Suppressor macrophage (primary cell): Measurements from ENCODE around the gene UBE4B.

Source experiments
- DNase-seq, 4 experiments: peaks; one replicate each; pipeline ENCODE4 v3.0.0-alpha.2; 2020 to 2022

The UBE4B gene

DNA sequence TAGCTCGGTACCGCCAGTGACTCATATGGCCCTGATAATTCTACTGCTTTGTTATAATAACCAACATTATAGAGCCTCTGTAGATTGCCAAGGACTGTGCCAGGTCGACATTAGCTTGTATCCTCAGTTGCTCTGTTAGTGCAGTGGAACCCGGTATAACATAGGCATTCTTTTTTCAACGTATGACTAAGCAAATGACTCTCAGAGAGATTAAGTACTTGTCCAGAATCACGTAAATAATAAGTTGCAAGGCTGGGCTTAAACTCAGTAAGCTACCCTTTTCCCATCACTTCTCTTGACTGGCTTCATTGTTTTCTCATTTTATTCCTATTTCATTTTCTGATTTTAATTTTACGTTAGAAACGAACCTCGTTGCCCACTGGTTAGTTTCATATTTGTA, 85.1 kb downstream of the UBE4B start:
- DNase-seq, result no peak

- DNase-seq, result no peak
Observed at GRCh38 chr1:10121688-10122087, 88.9 kb downstream of the UBE4B start.

- no peak for DNase-seq
Observed at GRCh38 chr1:10122926-10123325, 90.2 kb downstream of the UBE4B start.

DNA sequence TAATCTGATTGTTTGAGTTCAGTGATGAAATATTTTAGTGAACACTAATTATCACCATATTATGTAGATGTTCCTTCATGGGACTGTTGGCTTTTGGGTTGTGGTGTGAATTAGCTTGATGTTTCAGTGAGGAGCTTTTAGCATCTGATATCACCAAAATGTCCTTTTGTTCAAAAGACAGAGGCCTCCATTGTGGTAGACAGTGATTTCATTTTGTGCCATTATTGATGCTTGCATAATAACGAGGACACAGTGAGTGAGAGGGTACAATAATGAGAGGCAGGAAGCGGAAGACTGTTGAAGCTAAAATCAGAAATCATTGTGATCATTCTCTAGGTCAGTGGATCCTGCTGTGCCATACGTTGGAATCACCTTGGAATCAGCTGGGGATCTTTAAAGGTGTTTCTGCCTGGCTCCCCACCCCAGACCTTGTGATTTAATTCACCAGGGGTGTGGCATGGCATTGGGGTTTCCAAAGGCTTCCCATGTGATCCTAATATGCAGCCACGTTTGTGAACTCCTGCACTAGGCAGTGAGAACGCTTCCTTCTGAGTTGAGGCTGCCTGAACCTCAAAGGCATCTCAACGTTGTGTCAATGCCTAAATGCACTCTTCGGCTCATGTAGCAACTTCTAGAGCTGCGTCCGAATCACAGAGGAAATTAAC, 95.5 kb downstream of the UBE4B start:
- DNase-seq, result no peak

DNA sequence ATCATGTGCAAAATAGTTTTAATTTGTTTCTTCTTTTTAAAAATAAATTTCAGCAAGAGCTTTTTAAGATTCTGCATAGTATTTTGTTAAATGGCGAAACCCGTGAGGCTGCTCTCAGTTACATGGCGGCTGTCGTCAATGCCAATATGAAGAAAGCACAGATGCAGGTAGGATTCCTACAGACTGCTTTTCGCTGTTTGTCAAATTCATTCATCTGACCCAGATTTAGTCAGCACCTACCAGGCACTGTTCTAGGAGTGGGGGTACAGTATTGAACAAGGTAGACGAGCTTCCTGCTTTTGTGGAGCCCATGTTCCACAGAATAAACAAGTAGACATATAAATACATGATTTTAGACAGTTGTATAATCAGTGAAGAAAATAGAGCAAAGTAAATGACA, 99.6 kb downstream of the UBE4B start:
- no peak for DNase-seq

- DNase-seq, result no peak
Observed at GRCh38 chr1:10132852-10133251, 100.1 kb downstream of the UBE4B start.

- DNase-seq, result no peak
Observed at GRCh38 chr1:10140981-10141380, 108.2 kb downstream of the UBE4B start.

- no peak for DNase-seq
Observed at GRCh38 chr1:10143961-10144485, 111.3 kb downstream of the UBE4B start.

DNA sequence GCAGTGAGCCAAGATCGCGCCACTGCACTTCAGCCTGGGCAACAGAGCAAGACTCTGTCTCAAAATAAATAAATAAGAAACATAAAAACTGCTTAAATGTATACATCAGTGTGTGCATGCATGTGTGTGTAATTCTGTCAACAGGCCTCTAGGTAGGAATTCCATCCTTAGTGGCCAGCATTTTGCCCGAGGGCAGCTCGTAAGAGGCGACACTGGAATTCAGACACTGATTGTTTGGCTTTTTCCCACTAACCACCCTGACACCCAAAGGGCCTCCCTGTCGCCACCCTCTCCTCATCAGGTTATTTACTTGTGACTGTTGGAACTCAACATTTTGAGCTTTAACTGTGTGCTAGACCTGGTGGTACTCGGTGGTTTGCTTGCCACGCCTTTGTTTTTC, 113.6 kb downstream of the UBE4B start:
- DNase-seq, result no peak

DNA sequence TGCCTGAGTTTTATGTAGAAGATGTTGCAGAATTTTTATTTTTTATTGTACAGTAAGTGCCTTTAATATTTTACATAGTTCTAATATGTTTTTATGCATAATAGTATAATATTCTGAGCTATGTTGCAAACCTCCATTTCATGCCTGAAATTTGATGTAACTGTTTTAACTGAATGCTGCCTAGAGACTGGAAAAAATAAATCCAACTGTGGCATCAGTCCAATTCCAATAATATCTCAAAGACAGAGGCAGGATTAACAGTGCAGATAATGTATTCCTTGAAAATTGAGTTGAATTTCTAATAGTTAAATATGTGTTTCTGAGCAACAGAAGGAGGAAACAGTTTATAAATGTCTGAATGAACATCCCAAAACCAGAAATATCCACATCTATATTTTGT, 116.5 kb downstream of the UBE4B start:
- no peak for DNase-seq

- peak; percentile 53 to 63 (median 58) for DNase-seq
Observed at GRCh38 chr1:10152709-10153284, 120.0 kb downstream of the UBE4B start.

DNA sequence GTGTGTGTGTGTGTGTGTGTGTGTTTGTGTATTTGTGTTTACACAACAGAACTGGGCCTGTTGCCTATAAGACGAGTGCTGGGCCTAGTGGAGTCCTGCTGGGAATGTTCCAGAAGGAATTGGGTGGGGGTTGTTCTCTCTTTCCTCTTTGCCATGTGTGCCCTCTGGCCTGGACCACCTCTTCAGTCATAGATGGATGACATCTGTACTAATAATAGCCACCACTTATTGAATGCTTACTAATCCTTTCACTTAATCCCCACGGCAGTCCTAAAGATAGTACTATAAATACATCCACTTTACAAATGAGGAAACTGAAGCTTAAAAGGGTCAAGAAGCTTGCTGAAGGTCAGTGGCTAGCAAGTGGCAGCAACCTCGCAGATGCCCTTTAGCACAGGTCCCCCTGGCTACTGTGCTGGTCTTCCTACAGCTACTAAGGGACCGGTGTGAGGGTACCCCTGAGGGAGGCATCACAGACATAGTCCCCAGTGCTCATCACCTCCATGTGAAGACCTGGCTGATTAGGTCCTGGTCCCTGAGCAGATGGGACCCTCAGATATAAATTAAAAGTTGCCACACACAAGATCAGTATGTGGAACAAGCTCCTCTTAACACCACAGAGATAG, 122.4 kb downstream of the UBE4B start:
- DNase-seq, result peak in 2 of 4 experiments; percentile 26 to 30

GRCh38 chr1:10160173-10160572, 127.4 kb downstream of the UBE4B start:
- DNase-seq, result no peak

- DNase-seq, result no peak
Observed at GRCh38 chr1:10160907-10161490, 128.2 kb downstream of the UBE4B start.

- DNase-seq, result no peak
Observed at GRCh38 chr1:10161541-10162290, 129.0 kb downstream of the UBE4B start.

DNA sequence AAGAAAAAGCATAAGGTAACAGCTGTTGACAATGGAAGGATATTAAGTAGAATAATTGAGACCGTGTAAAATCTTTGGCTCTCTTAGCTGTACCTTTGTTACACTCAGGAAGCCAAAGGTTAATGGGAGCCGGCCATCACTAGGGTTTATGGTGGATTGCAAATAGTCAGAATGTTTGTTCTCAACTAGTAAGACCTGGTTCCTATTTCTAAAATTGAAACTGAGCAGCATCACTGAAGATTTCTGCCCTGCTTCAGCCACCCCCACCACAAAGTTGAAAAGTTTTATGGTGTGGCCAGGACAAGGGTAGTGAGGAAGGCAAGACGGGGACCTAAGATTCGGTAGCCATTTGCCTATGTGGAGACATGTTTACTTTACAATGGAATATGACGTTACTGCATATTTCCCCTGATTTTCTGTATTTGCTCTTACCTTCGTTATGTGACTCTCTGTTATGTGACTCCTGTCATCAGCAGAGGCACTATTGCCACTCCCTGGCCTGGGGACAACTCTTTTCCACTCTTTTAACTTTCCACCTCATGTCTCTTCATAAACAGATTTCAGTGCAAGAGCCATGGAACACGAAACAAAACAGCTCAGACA, 136.3 kb downstream of the UBE4B start:
- DNase-seq, result no peak

- DNase-seq, result no peak
Observed at GRCh38 chr1:10170239-10170574, 137.4 kb downstream of the UBE4B start.

GRCh38 chr1:10171105-10171767, 138.5 kb downstream of the UBE4B start:
- no peak for DNase-seq

DNA sequence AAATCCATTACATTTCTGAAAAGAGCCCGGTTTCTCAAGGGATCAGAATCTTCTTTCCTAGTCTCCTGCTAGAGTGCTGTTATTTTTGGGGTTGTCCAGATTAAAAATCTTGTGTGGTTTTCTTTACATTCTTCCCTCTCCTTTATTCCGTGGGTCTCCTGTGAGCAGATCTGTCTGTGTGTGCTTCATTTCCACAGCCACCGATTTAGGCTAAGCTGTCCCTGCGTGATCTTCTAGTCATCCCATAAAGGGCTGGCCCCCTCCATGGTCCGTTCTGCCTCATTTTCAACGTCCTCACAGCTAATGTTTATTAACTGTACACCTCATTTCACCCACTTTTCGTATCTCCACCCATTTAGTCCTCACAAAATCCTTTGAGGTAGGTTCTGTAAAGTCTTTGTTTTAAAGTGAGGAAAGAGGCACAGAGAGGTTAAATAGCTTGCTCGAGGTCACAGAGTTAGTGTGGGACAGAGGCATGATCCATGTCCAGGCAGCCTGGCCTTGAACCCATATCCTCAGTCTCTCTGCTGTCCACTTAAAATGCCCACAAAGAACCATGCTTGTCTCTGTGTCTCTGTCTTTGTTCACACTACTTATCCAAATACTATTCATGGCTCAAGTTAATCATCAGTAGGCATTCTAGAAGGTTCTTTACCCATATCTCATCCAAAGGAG, 139.4 kb downstream of the UBE4B start:
- DNase-seq, result no peak

DNA sequence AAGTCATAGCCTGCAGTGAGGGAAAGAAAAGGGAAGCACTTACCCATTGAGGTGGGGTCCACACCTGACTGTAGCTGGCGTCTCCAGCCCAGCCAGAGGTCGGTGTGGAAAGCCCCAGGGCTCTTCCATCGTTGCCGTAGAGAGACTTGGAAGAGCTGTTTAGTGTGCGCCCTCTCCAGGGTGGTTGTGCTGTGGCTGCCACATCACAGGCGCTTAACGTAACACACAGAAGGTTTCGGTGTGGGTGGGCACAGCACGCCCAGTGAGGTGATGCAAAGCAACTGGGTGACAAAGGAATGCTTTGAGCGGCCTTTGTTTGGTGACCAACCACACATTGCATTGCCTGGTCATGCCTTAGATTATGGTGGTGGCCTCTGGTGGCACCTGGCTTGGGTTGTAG, 140.8 kb downstream of the UBE4B start:
- no peak for DNase-seq

DNA sequence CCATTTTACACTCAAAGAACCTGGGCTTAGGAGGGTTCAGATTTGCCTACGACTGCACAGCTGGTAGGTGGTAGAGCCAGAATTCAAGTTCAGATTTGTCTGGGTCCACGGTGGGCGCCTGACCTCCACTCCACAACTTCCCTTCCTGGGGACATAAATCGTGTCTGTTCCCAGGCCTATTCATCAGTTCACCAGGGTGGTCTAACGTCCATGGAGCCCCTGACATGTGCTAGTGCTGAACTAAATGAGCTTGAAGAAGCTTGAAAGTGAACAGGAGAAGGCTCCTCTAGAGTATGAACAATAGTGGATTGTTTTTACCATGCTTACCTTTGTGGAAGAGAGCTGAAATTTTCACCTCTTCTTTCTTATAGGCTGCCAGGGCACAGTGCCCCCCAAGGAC, 145.1 kb downstream of the UBE4B start:
- DNase-seq, result no peak
